ENCODE results near the gene TRPM2. TPM values are rescaled to one million over a fixed set of nuclear protein-coding genes. Genes with fewer than 3 reads are reported as not detected.

Gene TRPM2
- total and polyA plus RNA-seq, 2 of the 4 experiments (the other 2 are of a cell fraction): not detected

DNA sequence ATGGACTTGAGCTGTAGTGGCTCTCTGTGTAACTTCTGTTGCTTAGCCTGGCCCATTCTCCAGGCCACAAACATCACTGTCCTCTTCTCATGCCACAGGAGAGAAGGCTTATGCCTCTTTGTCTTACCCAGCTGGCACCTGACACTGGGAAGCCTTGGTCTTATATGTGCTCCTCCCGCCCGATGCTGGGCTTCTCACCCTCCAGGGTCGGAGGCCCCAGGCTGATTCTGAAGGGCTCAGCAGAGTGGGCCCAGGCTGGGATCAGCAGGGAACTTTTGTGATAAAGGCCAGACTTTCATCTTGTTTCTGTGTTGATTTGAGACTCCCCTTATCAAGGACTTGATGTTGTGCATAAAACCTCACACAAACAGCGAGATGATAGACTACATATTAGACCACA, 29.8 kb downstream of the TRPM2 start:
- Histone ChIP-seq H2BK20ac (ENCODE audit: low read depth, low read length) (no peak overlapping the region), H2BK5ac (ENCODE audit: low read depth, low read length, poor library complexity, severe bottlenecking) (no peak overlapping the region)

More for the DNA sequence above, 29.8 kb downstream of the TRPM2 start:
- Histone ChIP-seq H2BK120ac (ENCODE audit: low read depth, low read length) (no peak overlapping the region), H3K9me1 (ENCODE audit: insufficient read depth, low read length) (no peaks in the 10 kb centered on the region), H4K91ac (ENCODE audit: insufficient read depth, low read depth, low read length) (no peak overlapping the region), H3K4ac (ENCODE audit: low read depth, low read length) (no peak overlapping the region), H3K79me1 (ENCODE audit: low read depth in 1 of 2, low read length in 2 of 2) (no peaks in the 10 kb centered on the region), H3K56ac (ENCODE audit: extremely low read depth, insufficient read depth, low read length) (no peak overlapping the region), H3K36me3 (ENCODE audit: control insufficient read depth, insufficient read depth, low read length) (no peaks in the 10 kb centered on the region), H3K9me3 (ENCODE audit: control insufficient read depth, insufficient read depth, low read length) (peaks cover 7% of the 10 kb centered on the region), H4K5ac (ENCODE audit: low read depth, low read length) (no peak overlapping the region), H2AK9ac (replicated peaks; ENCODE audit: low read depth, low read length, poor library complexity) (no peak overlapping the region), H3K4me1 (ENCODE audit: control insufficient read depth, insufficient read depth, low read length) (no peaks in the 10 kb centered on the region), H3K14ac (replicated peaks; ENCODE audit: low read depth, low read length) (no peak overlapping the region), H2AK5ac (ENCODE audit: low read depth, low read length) (no peak overlapping the region), H2AFZ (replicated peaks; ENCODE audit: low read length, poor library complexity) (no peak overlapping the region), H3K27me3 (ENCODE audit: control insufficient read depth, insufficient read depth, low read length) (peaks cover 2% of the 10 kb centered on the region), H3K4me2 (ENCODE audit: low read depth, low read length) (no peak overlapping the region), H3K4me3 (ENCODE audit: insufficient read depth, low read depth, low read length) (no peak overlapping the region), H4K20me1 (ENCODE audit: insufficient read depth, low read length) (no peaks in the 10 kb centered on the region), H3K27ac (ENCODE audit: insufficient read depth, low read length) (no peak overlapping the region), H4K8ac (ENCODE audit: low read depth in 2 of 2, low read length in 2 of 2) (no peak overlapping the region), H3K18ac (ENCODE audit: low read depth, low read length) (no peak overlapping the region), H2BK15ac (ENCODE audit: low read depth, low read length) (no peak overlapping the region), H3K23ac (ENCODE audit: low read depth, low read length) (no peak overlapping the region), H3K9ac (ENCODE audit: low read depth, low read length) (no peak overlapping the region)
- WGBS, 2 experiments (ENCODE audit: extremely low coverage in 2 of 2, insufficient read length in 1 of 2): 40% methylated on average over 1 of the region's 4 CpGs; no CpG with 5 or more reads in 1 of the 2 experiments
- TF ChIP-seq, protein P1, sequence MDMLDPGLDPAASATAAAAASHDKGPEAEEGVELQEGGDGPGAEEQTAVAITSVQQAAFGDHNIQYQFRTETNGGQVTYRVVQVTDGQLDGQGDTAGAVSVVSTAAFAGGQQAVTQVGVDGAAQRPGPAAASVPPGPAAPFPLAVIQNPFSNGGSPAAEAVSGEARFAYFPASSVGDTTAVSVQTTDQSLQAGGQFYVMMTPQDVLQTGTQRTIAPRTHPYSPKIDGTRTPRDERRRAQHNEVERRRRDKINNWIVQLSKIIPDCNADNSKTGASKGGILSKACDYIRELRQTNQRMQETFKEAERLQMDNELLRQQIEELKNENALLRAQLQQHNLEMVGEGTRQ (IDR thresholded peaks at IDR 0.05; ENCODE audit: low read depth, low read length): no peak
- TF ChIP-seq SMC3 (IDR thresholded peaks at IDR 0.05; ENCODE audit: low read depth, low read length): no peak
- TF ChIP-seq POLR2A (IDR thresholded peaks at IDR 0.05; ENCODE audit: low read depth, low read length): no peak
- TF ChIP-seq, protein P2, sequence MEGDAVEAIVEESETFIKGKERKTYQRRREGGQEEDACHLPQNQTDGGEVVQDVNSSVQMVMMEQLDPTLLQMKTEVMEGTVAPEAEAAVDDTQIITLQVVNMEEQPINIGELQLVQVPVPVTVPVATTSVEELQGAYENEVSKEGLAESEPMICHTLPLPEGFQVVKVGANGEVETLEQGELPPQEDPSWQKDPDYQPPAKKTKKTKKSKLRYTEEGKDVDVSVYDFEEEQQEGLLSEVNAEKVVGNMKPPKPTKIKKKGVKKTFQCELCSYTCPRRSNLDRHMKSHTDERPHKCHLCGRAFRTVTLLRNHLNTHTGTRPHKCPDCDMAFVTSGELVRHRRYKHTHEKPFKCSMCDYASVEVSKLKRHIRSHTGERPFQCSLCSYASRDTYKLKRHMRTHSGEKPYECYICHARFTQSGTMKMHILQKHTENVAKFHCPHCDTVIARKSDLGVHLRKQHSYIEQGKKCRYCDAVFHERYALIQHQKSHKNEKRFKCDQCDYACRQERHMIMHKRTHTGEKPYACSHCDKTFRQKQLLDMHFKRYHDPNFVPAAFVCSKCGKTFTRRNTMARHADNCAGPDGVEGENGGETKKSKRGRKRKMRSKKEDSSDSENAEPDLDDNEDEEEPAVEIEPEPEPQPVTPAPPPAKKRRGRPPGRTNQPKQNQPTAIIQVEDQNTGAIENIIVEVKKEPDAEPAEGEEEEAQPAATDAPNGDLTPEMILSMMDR (conservative IDR thresholded peaks at IDR 0.05; ENCODE audit: low read depth, low read length): no peak
- TF ChIP-seq RCOR1 (IDR thresholded peaks at IDR 0.05; ENCODE audit: insufficient replicate concordance, low read length): no peak
- no peak for TF ChIP-seq RFX5 (IDR thresholded peaks at IDR 0.05; ENCODE audit: low read depth, low read length)
- TF ChIP-seq, protein P3, sequence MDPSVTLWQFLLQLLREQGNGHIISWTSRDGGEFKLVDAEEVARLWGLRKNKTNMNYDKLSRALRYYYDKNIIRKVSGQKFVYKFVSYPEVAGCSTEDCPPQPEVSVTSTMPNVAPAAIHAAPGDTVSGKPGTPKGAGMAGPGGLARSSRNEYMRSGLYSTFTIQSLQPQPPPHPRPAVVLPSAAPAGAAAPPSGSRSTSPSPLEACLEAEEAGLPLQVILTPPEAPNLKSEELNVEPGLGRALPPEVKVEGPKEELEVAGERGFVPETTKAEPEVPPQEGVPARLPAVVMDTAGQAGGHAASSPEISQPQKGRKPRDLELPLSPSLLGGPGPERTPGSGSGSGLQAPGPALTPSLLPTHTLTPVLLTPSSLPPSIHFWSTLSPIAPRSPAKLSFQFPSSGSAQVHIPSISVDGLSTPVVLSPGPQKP (IDR thresholded peaks at IDR 0.05; ENCODE audit: borderline replicate concordance, low read depth, low read length): no peak
- no peak for TF ChIP-seq RAD21 (IDR thresholded peaks at IDR 0.05; ENCODE audit: low read length)
- no peak for TF ChIP-seq FOS (IDR thresholded peaks at IDR 0.05; ENCODE audit: low read depth, low read length)
- intact Hi-C loops (cut with micrococcal nuclease): no loop called here
- POLR2A ChIA-PET (ENCODE audit: unreplicated experiment): no interaction called here
- dilution Hi-C loops (cut with HindIII; ENCODE audit: low sequenced_read_pairs, unreplicated experiment): no loop called here
- no peak for ATAC-seq (ENCODE audit: low read depth)
- in situ Hi-C loops (cut with MboI; ENCODE audit: low sequenced_read_pairs): no loop called here
- BruUV-seq (replicated peaks): no TSS peak
- CTCF ChIA-PET: no interaction called here
- DNase-seq: no peak

Measured in IMR-90 (cell line).